Neural cell (in vitro differentiated cells): ENCODE results near the gene CEP85L.

Experiments
- TF ChIP-seq, protein P1 (sequence below): fragments of 450-650 bp; IDR thresholded peaks from 2 replicates; pipeline ENCODE4 v1.5.1; 2014; ENCODE audit warnings: antibody characterized with exemption, mild to moderate bottlenecking, moderate library complexity; ENCODE audit not compliant: poor library complexity, severe bottlenecking
- TF ChIP-seq, protein P2 (sequence below): IDR thresholded peaks from 2 replicates; pipeline ENCODE4 v1.6.1; 2012; ENCODE audit warnings: borderline replicate concordance

DNA sequence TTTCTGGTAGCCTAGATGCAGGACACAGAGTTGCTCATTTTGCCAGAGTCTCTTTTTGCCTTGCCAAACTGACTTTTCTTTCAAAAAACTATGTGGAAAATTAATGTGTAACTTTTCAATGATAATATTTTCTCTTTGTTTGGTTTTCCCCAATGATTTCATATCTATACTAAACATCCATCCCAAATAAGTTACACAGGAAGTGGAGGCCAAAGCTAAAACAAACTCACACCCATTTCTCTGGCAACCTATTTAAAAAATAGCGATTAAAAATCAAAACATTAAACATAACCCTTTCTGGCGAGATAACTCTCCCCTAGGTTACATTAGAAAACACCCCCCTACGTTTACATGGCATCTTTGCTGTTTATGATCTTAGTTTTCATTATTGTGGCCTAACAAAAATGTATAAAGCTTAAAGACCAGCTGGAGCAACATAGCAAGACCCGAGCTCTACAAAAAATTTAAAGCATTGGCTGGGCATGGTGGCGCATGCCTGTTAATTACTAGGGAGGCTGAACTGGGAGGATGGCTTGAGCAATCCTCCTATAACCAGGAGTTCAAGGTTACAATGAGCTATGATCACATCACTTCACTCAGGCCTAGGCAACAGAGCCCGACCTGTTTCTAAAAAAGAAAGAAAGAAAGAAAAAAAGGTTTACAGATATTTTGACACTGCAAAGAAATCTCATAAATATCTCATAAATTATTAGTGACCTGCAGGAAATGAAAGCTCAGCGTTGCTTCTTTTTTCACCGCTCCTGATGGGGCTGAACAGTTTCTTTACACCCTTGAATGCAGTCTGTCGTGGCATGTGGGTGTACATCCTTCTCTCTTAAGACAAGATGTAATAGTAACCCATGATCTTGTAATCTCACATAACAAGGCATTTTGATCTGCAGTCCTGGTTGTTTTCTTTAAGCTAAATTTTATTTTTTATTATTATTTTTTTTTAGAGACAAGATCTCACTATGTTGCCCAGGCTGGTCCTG, 32.8 kb upstream of the CEP85L start:
- TF ChIP-seq, protein P1, sequence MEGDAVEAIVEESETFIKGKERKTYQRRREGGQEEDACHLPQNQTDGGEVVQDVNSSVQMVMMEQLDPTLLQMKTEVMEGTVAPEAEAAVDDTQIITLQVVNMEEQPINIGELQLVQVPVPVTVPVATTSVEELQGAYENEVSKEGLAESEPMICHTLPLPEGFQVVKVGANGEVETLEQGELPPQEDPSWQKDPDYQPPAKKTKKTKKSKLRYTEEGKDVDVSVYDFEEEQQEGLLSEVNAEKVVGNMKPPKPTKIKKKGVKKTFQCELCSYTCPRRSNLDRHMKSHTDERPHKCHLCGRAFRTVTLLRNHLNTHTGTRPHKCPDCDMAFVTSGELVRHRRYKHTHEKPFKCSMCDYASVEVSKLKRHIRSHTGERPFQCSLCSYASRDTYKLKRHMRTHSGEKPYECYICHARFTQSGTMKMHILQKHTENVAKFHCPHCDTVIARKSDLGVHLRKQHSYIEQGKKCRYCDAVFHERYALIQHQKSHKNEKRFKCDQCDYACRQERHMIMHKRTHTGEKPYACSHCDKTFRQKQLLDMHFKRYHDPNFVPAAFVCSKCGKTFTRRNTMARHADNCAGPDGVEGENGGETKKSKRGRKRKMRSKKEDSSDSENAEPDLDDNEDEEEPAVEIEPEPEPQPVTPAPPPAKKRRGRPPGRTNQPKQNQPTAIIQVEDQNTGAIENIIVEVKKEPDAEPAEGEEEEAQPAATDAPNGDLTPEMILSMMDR: no peak
- TF ChIP-seq, protein P2, sequence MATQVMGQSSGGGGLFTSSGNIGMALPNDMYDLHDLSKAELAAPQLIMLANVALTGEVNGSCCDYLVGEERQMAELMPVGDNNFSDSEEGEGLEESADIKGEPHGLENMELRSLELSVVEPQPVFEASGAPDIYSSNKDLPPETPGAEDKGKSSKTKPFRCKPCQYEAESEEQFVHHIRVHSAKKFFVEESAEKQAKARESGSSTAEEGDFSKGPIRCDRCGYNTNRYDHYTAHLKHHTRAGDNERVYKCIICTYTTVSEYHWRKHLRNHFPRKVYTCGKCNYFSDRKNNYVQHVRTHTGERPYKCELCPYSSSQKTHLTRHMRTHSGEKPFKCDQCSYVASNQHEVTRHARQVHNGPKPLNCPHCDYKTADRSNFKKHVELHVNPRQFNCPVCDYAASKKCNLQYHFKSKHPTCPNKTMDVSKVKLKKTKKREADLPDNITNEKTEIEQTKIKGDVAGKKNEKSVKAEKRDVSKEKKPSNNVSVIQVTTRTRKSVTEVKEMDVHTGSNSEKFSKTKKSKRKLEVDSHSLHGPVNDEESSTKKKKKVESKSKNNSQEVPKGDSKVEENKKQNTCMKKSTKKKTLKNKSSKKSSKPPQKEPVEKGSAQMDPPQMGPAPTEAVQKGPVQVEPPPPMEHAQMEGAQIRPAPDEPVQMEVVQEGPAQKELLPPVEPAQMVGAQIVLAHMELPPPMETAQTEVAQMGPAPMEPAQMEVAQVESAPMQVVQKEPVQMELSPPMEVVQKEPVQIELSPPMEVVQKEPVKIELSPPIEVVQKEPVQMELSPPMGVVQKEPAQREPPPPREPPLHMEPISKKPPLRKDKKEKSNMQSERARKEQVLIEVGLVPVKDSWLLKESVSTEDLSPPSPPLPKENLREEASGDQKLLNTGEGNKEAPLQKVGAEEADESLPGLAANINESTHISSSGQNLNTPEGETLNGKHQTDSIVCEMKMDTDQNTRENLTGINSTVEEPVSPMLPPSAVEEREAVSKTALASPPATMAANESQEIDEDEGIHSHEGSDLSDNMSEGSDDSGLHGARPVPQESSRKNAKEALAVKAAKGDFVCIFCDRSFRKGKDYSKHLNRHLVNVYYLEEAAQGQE: no peak
